ENCODE measurements around the gene MBD3L4.
"Not testable (repeated sequence)": the region's sequence is repeated elsewhere in the genome, so short reads cannot be mapped to it uniquely, and the experiment has no call there.

Gene MBD3L4

DNA sequence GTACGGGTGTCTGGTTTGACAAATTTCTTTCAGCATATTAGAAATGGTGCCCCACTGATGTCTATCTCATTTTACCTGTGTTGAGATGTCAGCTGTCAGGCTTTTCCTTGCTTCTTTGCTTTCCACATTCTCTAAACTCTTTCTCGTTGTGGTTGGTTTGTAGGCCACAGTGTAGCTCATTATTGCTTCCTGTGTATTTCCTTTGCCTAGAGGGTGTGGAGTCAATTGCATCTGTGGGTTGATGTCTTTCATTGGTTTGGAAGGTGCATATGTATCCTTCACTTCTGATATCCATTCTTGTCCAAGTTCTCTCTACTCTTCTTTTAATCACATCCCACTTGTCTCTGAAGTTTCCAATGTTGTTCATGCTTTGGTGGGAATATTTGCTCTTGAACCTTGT is 1.6 kb upstream of the MBD3L4 start:
- DNase-seq, result not testable (repeated sequence)

DNA sequence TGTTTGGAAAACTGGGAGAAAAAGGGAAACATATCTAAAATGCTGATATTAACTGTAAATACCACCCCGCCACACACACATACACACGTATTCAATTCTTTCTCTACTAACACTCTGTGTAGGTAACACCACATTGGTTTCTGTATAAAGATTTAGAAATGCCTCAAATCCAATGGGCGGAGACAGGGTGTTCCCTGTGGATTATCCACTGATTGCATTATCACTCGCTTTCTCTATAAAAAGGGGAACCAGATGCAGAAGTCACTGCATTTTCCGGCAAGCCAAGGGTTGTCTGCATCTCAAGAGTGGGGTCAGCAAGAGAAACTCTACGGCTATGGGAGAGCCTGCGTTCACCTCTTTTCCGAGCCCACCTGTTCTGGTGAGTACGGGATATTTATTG is 9.7 kb downstream of the MBD3L4 start, which contains the start of gene MBD3L5:
MBD3L5 (plus strand) TSS at position 301 of the 400 bp plus-strand sequence; CDS start at position 335, 34 bp downstream.
- DNase-seq, result not testable (repeated sequence)

DNA sequence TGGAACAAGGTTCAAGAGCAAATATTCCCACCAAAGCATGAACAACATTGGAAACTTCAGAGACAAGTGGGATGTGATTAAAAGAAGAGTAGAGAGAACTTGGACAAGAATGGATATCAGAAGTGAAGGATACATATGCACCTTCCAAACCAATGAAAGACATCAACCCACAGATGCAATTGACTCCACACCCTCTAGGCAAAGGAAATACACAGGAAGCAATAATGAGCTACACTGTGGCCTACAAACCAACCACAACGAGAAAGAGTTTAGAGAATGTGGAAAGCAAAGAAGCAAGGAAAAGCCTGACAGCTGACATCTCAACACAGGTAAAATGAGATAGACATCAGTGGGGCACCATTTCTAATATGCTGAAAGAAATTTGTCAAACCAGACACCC is 11.2 kb downstream of the MBD3L4 start:
- not testable (repeated sequence) for DNase-seq

DNA sequence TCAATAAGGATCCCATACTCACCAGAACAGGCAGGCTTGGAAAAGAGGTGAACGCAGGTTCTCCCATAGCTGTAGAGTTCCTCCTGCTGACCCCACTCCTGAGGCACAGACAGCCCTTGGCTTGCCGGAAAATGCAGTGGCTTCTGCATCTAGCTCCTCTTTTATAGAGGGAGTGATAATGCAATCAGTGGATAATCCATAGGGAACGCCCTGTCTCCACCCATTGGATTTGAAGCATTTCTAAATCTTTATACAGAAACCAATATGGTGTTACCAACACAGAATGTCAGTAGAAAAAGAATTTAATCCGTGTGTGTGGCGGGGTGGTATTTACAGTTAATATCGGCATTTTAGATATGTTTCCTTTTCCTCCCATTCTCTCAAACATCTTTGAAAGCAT is 18.6 kb downstream of the MBD3L4 start, which contains the start of gene MBD3L2B:
MBD3L2B (minus strand) TSS at position 101 of the 400 bp plus-strand sequence; CDS start at position 67, 34 bp downstream.
- not testable (repeated sequence) for DNase-seq

DNA sequence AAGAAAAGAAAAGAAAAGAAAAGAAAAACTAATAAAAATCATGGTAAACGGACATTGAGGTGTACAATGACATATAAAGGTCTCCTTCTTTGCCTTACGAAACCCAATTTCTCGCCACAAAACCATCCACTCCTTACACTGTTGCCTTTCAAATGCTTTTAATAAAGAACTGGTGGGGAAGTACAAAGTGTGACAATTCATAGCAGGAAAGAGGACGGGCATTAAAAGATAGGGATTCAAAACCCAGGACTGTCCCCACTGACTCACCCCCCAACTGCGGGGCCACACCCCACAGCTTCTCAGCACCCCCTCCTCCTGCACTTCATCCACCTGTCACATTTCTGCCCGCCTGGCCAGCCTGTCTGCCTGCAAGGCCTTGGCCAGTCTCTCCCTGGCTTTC is 21.2 kb downstream of the MBD3L4 start:
- DNase-seq, result no peak

DNA sequence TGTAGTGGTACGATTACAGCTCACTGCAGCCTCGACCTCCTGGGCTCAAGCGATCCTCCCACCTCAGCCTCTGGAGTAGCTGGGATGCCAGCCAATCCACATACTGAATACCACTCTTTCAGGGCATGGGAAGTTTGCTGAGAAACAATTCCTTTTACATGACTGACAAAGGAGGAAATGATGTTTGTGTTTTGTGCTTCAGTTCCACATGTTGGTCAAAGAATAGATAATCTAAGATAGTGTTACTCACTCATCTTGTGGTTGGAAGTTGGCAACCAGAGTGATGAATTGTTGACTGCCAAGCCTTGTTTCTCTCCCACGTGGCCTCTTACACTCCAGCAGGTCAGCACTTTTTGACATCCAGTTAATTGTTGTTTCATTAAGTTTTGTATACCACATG is 26.3 kb downstream of the MBD3L4 start:
- no peak for DNase-seq

DNA sequence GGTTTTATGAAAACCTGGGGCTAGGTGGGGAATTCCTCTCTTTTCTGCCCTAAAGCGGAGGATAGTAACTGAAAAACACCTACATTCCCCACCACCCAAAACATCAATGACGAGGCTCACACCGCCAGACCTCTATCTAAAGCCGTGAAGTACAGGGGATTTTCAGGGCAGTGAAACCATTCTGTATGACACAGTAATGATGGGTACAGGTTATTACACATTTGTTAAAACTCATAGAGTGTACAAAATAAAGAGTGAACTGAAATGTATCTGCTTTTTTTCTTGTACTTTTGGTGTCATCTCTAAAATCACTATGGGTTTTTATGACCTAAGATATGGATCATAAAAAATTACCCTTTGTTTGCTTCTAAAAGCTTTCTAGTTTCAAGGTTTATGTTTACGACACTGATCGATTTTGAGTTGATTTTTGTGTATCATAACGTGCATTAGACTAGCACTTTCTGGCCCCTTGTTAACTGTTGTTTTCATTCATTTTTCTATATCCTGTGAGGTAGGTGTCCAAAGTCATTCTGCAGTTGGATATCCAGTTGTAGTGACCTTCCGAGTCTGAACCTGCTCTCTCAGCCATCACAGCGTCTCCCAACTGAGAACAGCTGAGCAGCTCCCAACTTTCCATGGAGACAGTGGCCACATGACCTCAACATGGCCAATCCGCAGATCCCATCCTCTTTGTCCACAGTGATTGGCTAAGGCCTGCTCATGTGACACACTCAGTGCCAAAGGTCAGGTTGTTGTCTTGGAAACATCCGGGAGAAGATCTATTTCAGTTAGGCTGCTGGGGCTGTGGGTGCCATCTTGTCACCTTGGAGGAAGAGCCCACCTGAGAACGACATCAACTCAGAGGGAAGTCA is 29.0 kb downstream of the MBD3L4 start:
- DNase-seq, result no peak

DNA sequence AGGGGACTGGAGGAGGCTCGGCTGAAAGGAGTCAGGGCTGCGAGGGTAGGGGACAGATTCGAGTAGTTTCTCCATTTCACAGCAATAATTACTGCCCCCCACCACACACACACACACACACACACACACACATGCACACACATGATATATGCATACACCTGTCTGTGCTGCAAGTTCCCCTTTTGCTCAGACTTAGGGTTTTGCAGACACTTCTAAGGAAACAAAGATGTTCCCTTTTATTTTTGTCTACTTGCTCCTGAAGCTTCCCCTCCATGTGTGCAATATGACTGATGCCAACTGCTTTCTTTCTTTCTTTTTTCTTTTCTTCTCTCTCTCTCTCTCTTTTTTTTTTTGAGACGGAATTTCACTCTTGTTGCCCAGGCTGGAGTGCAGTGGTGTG is 32.1 kb downstream of the MBD3L4 start:
- DNase-seq, result no peak

DNA sequence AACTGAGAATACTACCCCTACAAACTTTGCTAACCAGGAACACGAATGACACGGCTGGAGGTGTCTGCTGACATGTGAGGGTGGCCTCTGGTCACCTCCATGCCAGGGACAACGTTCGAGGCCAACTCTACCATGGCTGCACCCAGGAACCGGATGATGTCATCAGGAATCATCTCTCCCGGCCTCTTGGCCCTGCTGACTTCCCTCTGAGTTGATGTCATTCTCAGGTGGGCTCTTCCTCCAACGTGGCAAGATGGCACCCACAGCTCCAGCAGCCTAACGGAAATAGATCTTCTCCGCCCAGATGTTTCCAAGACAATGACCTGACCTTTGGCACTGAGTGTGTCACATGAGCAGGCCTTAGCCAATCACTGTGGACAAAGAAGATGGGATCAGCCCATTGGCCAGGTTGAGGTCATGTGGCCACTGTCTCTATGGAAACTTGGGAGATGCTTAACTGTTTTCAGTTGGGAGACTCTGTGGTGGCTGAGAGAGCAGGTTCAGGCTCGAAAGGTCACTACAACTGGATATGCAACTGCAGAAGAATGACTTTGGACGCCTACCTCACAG is 33.8 kb downstream of the MBD3L4 start:
- no peak for DNase-seq

DNA sequence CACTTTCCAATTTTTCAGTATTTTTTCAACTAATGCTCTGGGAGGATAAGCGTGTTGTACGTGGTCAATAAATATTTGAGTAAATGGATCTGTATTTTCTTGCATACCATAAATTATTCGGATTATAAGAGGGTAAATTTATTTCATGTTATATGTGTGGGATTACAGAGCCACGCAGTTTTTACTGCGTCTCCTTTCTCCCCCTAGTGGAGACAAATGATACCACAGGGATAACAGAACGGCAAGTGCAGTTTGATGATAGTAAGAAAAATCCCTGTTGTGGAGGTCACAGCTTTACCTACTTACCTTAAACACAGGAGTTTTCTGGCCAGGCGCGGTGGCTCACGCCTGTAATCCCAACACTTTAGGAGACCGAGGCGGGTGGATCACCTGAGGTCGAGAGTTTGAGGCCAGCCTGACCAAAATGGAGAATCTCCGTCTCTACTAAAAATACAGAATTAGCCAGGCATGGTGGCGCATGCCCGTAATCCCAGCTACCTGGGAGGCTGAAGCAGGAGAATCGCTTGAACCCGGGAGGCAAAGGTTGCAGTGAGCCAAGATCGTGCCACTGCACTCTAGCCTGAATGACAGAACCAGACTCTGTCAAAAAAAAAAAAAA is 35.6 kb downstream of the MBD3L4 start:
- no peak for DNase-seq

DNA sequence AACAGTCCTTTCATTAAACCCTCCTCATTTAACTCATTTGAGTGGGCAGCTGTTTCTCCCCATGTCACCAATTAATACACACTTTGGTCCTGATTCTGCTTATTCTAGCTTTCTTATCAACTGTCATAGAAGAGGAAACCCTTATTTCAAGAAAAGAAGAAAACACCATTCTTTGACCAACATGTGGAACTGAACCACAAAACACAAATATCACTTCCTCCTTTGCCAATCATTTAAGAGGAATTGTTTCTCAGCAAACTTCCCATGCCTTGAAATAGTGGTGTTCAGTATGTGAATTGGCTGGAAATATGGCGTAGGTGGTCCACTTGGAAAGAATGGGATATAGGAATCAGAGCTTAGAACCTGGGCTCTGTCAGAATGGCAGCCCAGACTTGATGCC is 39.2 kb downstream of the MBD3L4 start:
- DNase-seq, result no peak

DNA sequence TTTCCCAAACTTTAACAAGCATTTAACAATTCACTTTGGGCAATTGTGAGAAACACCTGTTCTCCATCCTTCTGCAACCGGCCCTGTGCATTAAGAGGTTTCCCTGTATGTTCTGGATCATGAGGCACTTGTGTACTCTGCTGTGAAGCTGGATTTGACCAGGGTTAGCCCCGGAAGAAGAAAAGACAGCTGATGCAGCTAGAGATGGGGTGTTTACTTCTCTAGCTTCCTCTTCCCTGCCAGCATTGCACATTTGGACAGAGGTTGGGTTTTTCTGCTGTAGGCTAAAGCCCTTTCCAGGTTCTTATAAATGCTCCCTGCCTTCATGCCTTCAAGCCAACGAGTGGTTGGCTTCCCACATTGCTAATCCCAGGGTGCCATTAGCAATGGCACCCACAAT is 39.6 kb downstream of the MBD3L4 start:
- DNase-seq, result no peak

DNA sequence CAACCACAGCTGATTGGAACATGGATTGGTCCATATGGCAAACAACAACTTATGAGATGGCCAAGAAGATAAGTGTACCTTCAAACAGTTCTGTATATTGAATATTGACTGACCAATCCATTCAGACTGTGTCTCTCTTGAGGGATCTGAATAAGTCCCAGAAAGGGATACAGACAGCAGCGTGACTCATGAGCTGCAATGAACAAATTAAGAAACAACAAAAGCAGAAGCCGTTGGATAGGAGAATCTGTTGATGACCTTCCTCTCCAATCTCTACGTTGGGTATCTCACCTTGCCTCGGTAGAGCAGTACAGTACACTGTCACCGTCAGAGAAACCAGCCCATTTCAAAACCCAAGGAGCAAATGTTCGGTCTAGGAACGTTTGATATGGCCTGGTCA is 40.0 kb downstream of the MBD3L4 start:
- no peak for DNase-seq

DNA sequence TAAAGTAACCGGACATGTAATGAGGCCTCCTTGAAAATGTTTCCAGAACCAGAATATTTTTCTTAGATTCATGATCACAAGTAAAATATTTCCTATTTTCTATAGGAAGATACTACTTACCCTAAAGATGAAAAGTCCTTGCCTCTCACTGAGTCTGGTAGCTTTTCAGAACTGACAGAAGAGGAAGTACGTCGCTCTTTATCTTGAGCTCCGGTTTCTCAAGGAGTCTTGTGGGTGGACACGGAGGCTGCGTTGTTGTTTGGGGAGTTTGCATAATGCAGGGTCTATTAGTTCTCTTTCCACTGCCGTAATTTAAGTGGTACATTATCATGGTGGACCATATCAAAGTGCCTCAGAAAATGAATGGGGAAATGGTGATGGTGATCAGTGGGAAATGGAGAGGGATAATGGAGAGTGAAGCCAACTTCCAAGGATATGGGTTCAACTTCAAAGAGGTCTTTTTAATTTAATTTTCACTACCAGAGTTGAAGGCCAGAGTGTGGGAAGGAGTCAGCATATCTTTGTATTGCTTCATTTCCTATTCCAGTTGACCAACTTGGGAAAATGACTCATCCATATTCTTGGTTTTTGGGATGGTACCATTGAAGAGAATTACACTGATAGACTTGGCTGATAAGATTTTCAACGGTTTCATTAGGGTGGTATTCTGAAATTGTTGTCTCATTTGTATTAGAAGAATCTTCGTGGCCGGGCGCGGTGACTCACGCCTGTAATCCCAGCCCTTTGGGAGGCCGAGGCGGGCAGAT is 42.1 kb downstream of the MBD3L4 start:
- no peak for DNase-seq

DNA sequence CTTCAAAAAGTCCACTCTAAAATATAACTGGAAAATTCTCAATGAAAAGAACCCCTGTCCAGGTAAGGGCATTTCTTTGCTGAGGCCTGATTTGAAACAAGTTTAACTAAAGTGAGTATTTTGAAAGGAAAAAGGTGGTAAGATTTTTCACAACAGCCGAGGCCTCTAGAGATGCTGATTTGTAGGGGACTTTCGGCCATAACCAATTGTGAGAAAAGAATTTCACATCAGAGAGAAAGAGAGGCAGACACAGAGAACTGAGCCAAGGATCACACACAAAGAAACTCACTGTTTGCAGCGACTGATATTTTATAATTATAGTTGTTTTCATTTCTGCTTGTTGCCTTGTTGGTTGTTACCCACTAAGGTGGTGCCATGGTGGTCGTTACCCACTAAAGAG is 43.2 kb downstream of the MBD3L4 start:
- no peak for DNase-seq

DNA sequence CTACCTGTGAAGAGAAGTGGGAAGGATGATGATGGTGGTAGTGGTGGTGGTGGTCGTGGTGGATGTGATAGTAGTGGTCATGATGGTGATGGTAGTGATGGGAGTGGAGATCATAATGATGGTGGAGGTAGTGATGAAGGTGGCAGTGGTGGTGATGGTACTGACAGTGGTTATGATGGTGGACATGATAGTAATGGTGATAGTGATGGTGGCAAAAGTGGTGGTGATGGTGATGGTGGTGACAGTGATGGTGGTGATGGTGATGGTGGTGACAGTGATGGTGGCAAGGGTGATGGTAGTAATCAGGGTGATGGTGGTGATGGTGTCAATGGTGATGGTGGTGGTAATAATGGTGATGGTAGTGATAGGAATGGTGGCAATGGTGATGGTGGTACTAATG is 44.9 kb downstream of the MBD3L4 start:
- DNase-seq, result no peak

DNA sequence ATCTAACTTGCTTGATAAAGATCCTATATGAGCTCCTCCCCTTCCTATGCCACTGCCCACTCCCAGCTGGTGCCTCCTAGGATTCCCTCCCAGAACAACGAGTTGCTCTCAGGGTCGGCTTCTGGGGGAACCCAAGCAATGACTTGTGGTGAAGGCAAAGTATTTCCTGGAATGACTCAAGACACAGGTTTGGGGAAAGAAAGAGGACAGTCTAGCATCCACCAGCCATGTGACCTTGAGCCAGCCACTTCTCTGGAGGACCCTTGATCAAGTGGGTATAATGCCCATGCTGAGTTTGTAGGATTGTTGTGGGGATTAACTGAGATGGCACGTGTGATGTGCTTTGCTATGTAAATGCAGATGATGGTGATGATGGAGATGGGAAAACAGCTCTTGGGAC is 51.7 kb downstream of the MBD3L4 start:
- DNase-seq, result no peak

DNA sequence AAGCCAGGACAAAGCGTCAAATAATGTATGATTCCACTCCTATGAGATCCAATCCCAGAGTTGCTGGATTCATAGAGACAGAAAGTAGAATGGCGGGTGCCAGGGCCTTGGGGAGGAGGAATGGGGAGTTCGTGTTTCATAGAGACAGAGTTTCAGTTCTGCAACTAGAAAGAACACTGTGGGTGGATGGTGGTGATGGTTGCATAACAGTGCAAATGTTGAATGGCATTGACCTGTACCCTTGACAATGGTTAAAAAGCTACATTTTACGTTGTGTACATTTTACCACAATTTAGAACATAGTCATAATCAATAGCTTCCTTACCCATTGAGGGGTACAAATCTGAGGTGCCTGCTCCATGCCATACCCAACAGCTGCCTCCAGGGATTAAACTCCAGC is 52.1 kb downstream of the MBD3L4 start:
- no peak for DNase-seq
